ENCODE data around the gene ALDH16A1. TPM values are rescaled to one million over a fixed set of nuclear protein-coding genes. Genes with fewer than 3 reads are reported as not detected.
A peak's percentile ranks its signal among the peaks of the same experiment; 100 is the strongest.
"Not testable (repeated sequence)": the region's sequence is repeated elsewhere in the genome, so short reads cannot be mapped to it uniquely, and the experiment has no call there.

ALDH16A1 gene
- polyA plus RNA-seq, 4 donors: 14.6 to 29.7 (median 25.2) TPM

- no peak for DNase-seq (ENCODE audit: low read depth in 4 of 4, low spot score in 2 of 4)
Measured at GRCh38 chr19:49439836-49440235, 13.2 kb upstream of the ALDH16A1 start.

- DNase-seq (ENCODE audit: low read depth in 4 of 4, low spot score in 2 of 4): no peak
Measured at GRCh38 chr19:49440439-49441209, 12.4 kb upstream of the ALDH16A1 start.

- no peak for DNase-seq (ENCODE audit: low read depth in 4 of 4, low spot score in 2 of 4)
Measured at GRCh38 chr19:49441210-49441959, 11.6 kb upstream of the ALDH16A1 start, which contains the start of gene SLC17A7. TSS of gene SLC17A7 (minus strand) at chr19:49441527. CDS start at chr19:49441379, 148 bp downstream.

- no peak for DNase-seq (ENCODE audit: low read depth in 4 of 4, low spot score in 2 of 4)
Measured at GRCh38 chr19:49441960-49442350, 11.1 kb upstream of the ALDH16A1 start.

GRCh38 chr19:49442354-49442753 is 10.7 kb upstream of the ALDH16A1 start:
- DNase-seq (ENCODE audit: low read depth in 4 of 4, low spot score in 2 of 4): no peak

GRCh38 chr19:49442771-49443365 is 10.2 kb upstream of the ALDH16A1 start:
- peak; percentile 41 to 78 (median 54) for DNase-seq (ENCODE audit: low read depth in 4 of 4, low spot score in 2 of 4)

- DNase-seq (ENCODE audit: low read depth in 4 of 4, low spot score in 2 of 4): peak; percentile 89 to 92 (median 90)
Measured at GRCh38 chr19:49443366-49444099, 9.5 kb upstream of the ALDH16A1 start.

- DNase-seq (ENCODE audit: low read depth in 4 of 4, low spot score in 2 of 4): not testable (repeated sequence)
Measured at GRCh38 chr19:49444100-49444700, 8.8 kb upstream of the ALDH16A1 start.

- DNase-seq (ENCODE audit: low read depth in 4 of 4, low spot score in 2 of 4): no peak
Measured at GRCh38 chr19:49445997-49446396, 7.0 kb upstream of the ALDH16A1 start.

GRCh38 chr19:49447485-49448431 is 5.3 kb upstream of the ALDH16A1 start:
- DNase-seq (ENCODE audit: low read depth in 4 of 4, low spot score in 2 of 4): no peak

GRCh38 chr19:49448432-49448786 is 4.6 kb upstream of the ALDH16A1 start:
- DNase-seq (ENCODE audit: low read depth in 4 of 4, low spot score in 2 of 4): no peak

GRCh38 chr19:49450405-49450804 is 2.6 kb upstream of the ALDH16A1 start:
- DNase-seq (ENCODE audit: low read depth in 4 of 4, low spot score in 2 of 4): no peak

- DNase-seq (ENCODE audit: low read depth in 4 of 4, low spot score in 2 of 4): peak; percentile 91 to 99 (median 94)
Measured at GRCh38 chr19:49451430-49452181, 1.4 kb upstream of the ALDH16A1 start, which contains the start of gene PIH1D1. TSS of gene PIH1D1 (minus strand) at chr19:49451814. CDS start at chr19:49451574, 240 bp downstream.

GRCh38 chr19:49453757-49454240 is 774 bp downstream of the ALDH16A1 start:
- DNase-seq (ENCODE audit: low read depth in 4 of 4, low spot score in 2 of 4): no peak

GRCh38 chr19:49455773-49456172 is 2.7 kb downstream of the ALDH16A1 start:
- peak in 1 of 4 donors; percentile 67 for DNase-seq (ENCODE audit: low read depth in 4 of 4, low spot score in 2 of 4)

- DNase-seq (ENCODE audit: low read depth in 4 of 4, low spot score in 2 of 4): no peak
Measured at GRCh38 chr19:49456326-49456725, 3.3 kb downstream of the ALDH16A1 start.

GRCh38 chr19:49458567-49458903 is 5.5 kb downstream of the ALDH16A1 start:
- DNase-seq (ENCODE audit: low read depth in 4 of 4, low spot score in 2 of 4): no peak

- no peak for DNase-seq (ENCODE audit: low read depth in 4 of 4, low spot score in 2 of 4)
Measured at GRCh38 chr19:49459388-49459787, 6.4 kb downstream of the ALDH16A1 start.
